Breast epithelium (tissue), 3 donors: ENCODE measurements around the gene PTH1R.

ENCODE experiments used
- CTCF ChIP-seq, 3 donors: fragments of 450-650 bp; IDR thresholded peaks; one replicate each; pipeline ENCODE4 v1.5.1; 2016 to 2017; ENCODE audit warnings: antibody characterized with exemption in 3 of 3, mild to moderate bottlenecking in 3 of 3, moderate library complexity in 3 of 3
- POLR2AphosphoS5 ChIP-seq, 3 donors: sonication (generic); formaldehyde crosslinking; IDR thresholded peaks; one replicate each; pipeline ENCODE4 v1.6.1; 2017; ENCODE audit warnings: antibody characterized with exemption in 3 of 3

- TF ChIP-seq CTCF (IDR thresholded peaks at IDR 0.05) (no peak), POLR2AphosphoS5 (IDR thresholded peaks at IDR 0.05) (no peak)
These were observed 25.9 kb upstream of the PTH1R start for GRCh38 chr3:46851364-46852333.
